A549 (cell line): ENCODE data around the gene TSHZ2.

Experiments used
- CEBPB ChIP-seq, 2 experiments: fragments of >200 bp in 1 of 2; sonication (Bioruptor Twin) in 1 of 2; formaldehyde crosslinking in 1 of 2; IDR thresholded peaks; 2 replicates each; pipeline ENCODE4 v1.6.1; 2012 to 2016
- HOXA7 ChIP-seq: fragments of 250-450 bp; sonication (Bioruptor Pico); IDR thresholded peaks from 2 replicates; pipeline ENCODE4 v1.5.0; 2020; ENCODE audit warnings: mild to moderate bottlenecking, moderate library complexity
- SMC3 ChIP-seq: fragments of >200 bp; sonication (Bioruptor Twin); formaldehyde crosslinking; IDR thresholded peaks from 3 replicates; pipeline ENCODE4 v1.6.1; 2018; ENCODE audit warnings: inconsistent platforms
- ZFP36 ChIP-seq: fragments of 450-650 bp; IDR thresholded peaks from 2 replicates; pipeline ENCODE4 v1.6.1; 2014; ENCODE audit warnings: borderline replicate concordance; ENCODE audit not compliant: partially characterized antibody
- TF ChIP-seq, protein P1 (sequence below): fragments of >200 bp; sonication (Bioruptor Twin); formaldehyde crosslinking; IDR thresholded peaks from 3 replicates; pipeline ENCODE4 v1.5.1; 2016
- TF ChIP-seq, protein P2 (sequence below): IDR thresholded peaks from 2 replicates; pipeline ENCODE4 v1.6.1; 2012

DNA sequence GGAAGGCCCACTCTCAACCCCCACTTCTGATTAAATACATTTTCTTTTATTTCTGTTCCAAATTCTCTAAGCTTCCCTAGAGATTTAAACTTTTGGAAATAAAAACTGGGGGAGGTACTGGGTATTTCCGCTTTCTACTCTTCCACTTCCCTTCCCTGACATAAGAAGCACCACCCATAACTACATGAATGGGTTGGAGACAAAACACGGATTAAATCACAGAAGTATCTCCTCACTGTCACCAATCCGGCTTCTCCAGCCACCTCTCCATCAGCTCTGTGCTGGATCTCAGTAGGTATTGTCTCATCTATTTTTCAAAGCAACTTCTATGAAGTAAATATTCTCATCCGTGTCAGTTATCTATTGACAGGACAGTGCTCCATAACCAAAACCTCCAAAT, 150.7 kb downstream of the TSHZ2 start:
- no peak for TF ChIP-seq HOXA7 (CRISPR knock-in tag)
- TF ChIP-seq CEBPB (IDR thresholded peaks at IDR 0.05), result no peak
- TF ChIP-seq SMC3, result no peak
- TF ChIP-seq, protein P1, sequence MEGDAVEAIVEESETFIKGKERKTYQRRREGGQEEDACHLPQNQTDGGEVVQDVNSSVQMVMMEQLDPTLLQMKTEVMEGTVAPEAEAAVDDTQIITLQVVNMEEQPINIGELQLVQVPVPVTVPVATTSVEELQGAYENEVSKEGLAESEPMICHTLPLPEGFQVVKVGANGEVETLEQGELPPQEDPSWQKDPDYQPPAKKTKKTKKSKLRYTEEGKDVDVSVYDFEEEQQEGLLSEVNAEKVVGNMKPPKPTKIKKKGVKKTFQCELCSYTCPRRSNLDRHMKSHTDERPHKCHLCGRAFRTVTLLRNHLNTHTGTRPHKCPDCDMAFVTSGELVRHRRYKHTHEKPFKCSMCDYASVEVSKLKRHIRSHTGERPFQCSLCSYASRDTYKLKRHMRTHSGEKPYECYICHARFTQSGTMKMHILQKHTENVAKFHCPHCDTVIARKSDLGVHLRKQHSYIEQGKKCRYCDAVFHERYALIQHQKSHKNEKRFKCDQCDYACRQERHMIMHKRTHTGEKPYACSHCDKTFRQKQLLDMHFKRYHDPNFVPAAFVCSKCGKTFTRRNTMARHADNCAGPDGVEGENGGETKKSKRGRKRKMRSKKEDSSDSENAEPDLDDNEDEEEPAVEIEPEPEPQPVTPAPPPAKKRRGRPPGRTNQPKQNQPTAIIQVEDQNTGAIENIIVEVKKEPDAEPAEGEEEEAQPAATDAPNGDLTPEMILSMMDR, result no peak
- TF ChIP-seq ZFP36, result no peak
- TF ChIP-seq, protein P2, sequence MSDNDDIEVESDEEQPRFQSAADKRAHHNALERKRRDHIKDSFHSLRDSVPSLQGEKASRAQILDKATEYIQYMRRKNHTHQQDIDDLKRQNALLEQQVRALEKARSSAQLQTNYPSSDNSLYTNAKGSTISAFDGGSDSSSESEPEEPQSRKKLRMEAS, result no peak
